ENCODE data around the gene RNF111.

DNA sequence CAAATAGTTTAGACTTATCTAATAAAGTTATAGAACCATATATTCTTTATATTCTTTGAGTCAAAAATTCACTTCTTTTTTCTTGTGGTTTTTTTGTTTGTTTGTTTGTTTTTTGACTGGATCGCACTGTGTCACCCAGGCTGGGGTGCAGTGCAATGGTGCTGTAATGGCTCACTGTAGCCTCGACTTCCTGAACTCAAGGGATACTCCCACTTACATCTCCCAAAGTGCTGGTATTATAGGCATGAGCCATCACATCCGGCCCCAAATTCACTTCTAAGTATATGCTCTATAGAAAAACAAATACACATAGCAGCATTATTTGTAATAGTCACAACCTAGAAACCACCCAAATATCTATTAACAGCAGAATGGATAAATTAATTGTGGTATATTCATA, 40.3 kb upstream of the RNF111 start:
- TF ChIP-seq POLR2AphosphoS5 (IDR thresholded peaks at IDR 0.05; ENCODE audit: low read depth, low read length) (no peak), TAF1 (IDR thresholded peaks at IDR 0.05; ENCODE audit: borderline replicate concordance, low read depth, low read length) (no peak)
